Liver (tissue), 3 donors: Measurements from ENCODE around the gene TTC21B.
"Not testable (repeated sequence)": the region's sequence is repeated elsewhere in the genome, so short reads cannot be mapped to it uniquely, and the experiment has no call there.

Experiments
- GABPA ChIP-seq, 2 donors: IDR thresholded peaks in 1 of 2; conservative IDR thresholded peaks in 1 of 2; 2 replicates each; pipeline ENCODE4 v1.6.1; 2016; ENCODE audit warnings: antibody characterized with exemption in 2 of 2, mild to moderate bottlenecking in 1 of 2, moderate library complexity in 1 of 2
- RAD21 ChIP-seq, 2 donors: IDR thresholded peaks; 2 replicates each; pipeline ENCODE4 v1.6.1; 2016; ENCODE audit warnings: antibody characterized with exemption in 2 of 2, mild to moderate bottlenecking in 2 of 2
- REST ChIP-seq: IDR thresholded peaks from 2 replicates; pipeline ENCODE4 v1.6.1; 2016; ENCODE audit warnings: antibody characterized with exemption, mild to moderate bottlenecking
- RXRA ChIP-seq, 2 donors: IDR thresholded peaks; 2 replicates each; pipeline ENCODE4 v1.6.1; 2017 to 2018; ENCODE audit warnings: antibody characterized with exemption in 2 of 2, mild to moderate bottlenecking in 1 of 2
- YY1 ChIP-seq: IDR thresholded peaks from 2 replicates; pipeline ENCODE4 v1.6.1; 2016; ENCODE audit warnings: antibody characterized with exemption, mild to moderate bottlenecking
- TF ChIP-seq, protein P1 (sequence below): fragments of 150-350 bp; IDR thresholded peaks from 2 replicates; pipeline ENCODE4 v1.5.1; 2017; ENCODE audit warnings: improper control_type of control experiment, low read depth, low read length; ENCODE audit not compliant: missing input control
- TF ChIP-seq, protein P2 (sequence below): IDR thresholded peaks from 2 replicates; pipeline ENCODE4 v1.6.1; 2016; ENCODE audit warnings: antibody characterized with exemption
- donor health status: healthy.
- donor health status: healthy.

DNA sequence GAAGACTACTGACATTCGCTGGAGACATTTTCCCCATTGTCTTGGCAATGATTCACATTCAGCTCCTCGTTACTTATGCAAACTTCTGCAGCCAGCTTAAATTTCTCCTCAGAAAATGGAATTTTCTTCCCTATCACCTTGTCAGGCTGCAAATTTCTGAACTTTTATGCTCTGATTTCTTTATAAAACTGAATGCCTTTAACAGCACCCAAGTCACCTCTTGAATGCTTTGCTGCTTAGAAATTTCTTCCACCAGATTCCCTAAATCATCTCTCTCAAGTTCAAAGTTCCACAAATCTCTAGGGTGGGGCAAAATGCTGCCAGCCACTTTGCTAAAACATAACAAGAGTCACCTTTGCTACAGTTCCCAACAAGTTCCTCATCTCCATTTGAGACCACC, 92.5 kb downstream of the TTC21B start:
- TF ChIP-seq, protein P1, sequence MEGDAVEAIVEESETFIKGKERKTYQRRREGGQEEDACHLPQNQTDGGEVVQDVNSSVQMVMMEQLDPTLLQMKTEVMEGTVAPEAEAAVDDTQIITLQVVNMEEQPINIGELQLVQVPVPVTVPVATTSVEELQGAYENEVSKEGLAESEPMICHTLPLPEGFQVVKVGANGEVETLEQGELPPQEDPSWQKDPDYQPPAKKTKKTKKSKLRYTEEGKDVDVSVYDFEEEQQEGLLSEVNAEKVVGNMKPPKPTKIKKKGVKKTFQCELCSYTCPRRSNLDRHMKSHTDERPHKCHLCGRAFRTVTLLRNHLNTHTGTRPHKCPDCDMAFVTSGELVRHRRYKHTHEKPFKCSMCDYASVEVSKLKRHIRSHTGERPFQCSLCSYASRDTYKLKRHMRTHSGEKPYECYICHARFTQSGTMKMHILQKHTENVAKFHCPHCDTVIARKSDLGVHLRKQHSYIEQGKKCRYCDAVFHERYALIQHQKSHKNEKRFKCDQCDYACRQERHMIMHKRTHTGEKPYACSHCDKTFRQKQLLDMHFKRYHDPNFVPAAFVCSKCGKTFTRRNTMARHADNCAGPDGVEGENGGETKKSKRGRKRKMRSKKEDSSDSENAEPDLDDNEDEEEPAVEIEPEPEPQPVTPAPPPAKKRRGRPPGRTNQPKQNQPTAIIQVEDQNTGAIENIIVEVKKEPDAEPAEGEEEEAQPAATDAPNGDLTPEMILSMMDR = not testable (repeated sequence)
- not testable (repeated sequence) for TF ChIP-seq GABPA (IDR thresholded peaks at IDR 0.05 in 1 of 2, conservative IDR thresholded peaks at IDR 0.05 in 1 of 2); REST; YY1; RXRA (IDR thresholded peaks at IDR 0.05); RAD21 (IDR thresholded peaks at IDR 0.05)
- TF ChIP-seq, protein P2, sequence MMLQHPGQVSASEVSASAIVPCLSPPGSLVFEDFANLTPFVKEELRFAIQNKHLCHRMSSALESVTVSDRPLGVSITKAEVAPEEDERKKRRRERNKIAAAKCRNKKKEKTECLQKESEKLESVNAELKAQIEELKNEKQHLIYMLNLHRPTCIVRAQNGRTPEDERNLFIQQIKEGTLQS = not testable (repeated sequence)
